Measurements from ENCODE around the gene FAM184A.
"Not testable (repeated sequence)": the region's sequence is repeated elsewhere in the genome, so short reads cannot be mapped to it uniquely, and the experiment has no call there.

FAM184A gene

DNA sequence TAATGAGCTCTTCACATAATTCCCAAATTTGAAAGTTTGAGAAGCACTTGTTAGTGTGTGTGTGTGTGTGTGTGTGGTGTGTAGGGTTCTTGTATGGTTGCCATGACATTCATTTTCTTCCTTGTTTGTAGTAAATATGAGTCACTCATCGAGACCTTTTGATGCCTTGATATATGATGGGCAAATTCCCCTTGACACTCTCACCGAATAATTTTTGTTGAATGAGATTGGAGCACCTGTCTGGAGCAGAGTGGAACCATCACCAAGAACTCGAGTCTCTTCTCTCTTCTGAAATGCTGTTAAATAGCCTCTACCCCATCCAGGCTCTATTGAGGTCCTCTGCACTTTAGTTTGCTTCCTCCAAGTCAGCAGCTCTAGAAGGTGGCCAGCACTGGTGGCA, 29.6 kb upstream of the FAM184A start:
- no peak for DNase-seq
- in situ Hi-C loops (cut with MboI; ENCODE audit: low pct_unique_long_range_greater_than_20kb, low sequenced_read_pairs) = no loop called here

- no peak for DNase-seq
- in situ Hi-C loops (cut with MboI; ENCODE audit: low pct_unique_long_range_greater_than_20kb, low sequenced_read_pairs) = no loop called here
Measured at GRCh38 chr6:119105282-119105681, 26.8 kb upstream of the FAM184A start.

GRCh38 chr6:119102901-119103300, 24.4 kb upstream of the FAM184A start:
- in situ Hi-C loops (cut with MboI; ENCODE audit: low pct_unique_long_range_greater_than_20kb, low sequenced_read_pairs) = no loop called here

GRCh38 chr6:119100115-119100514, 21.7 kb upstream of the FAM184A start:
- DNase-seq = no peak
- in situ Hi-C loops (cut with MboI; ENCODE audit: low pct_unique_long_range_greater_than_20kb, low sequenced_read_pairs) = no loop called here

More at GRCh38 chr6:119102901-119103300, 24.4 kb upstream of the FAM184A start:
- DNase-seq = no peak

- in situ Hi-C loops (cut with MboI; ENCODE audit: low pct_unique_long_range_greater_than_20kb, low sequenced_read_pairs); DNase-seq: not testable (repeated sequence)
Measured at GRCh38 chr6:119097815-119098361, 19.4 kb upstream of the FAM184A start.

DNA sequence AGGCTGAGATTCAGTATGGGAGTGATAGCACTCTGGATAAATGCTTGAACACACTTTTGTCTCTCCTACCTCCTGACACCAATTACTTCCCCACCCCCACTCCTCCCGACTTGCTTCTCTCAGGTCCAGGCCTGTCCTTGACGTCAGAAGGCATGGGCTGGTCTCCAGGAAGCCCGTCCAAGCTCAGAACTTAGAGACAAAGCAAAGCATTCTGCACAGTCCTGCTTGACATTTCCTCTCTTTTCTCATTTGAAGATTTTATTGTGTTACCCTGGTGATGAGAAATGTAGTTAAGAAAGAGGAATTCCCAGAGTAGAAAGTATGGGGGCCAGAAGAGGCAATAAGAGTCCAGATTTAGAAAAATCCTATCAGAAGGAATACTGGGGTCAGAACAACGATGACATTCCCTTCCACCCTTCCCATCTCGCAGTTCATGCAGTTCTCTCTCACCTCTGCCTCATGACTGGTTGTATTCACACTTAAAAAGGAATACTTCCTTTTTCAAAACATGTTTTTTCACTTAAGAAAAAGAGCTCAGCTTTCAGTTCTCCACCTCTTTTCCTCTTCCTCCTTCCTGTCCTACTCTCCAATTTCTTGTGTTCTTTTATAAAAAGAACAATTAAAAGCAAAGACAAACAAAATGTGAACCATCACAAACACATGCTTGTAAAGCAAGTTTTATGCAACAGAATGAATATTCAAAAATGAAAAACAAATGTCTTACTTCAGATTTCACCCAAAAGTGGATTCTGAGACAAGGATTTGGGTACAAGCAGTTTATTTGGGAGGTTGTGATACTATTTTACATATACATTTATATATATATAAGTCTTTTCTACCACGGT, 18.5 kb upstream of the FAM184A start:
- DNase-seq = no peak
- in situ Hi-C loops (cut with MboI; ENCODE audit: low pct_unique_long_range_greater_than_20kb, low sequenced_read_pairs) = no loop called here

DNA sequence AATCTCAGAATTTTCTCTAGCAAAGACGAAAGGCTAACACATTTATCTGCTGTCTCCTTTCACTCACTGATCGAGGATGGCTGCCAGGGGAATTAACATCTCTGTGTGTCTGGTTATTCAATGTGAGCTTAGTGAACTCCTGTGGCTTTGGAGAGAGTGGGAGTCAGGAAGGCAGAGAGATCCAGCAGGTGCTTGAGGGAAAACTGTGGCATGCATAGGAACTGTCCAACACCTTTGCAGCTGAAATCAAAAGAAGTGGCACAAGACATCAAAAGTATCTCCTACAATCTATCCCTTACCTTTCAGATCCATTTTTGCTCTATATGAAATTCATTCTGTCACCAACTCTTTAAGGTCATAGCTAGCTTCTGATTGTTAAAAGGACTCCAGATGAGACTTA, 11.8 kb upstream of the FAM184A start:
- no peak for DNase-seq
- in situ Hi-C loops (cut with MboI; ENCODE audit: low pct_unique_long_range_greater_than_20kb, low sequenced_read_pairs) = no loop called here

DNA sequence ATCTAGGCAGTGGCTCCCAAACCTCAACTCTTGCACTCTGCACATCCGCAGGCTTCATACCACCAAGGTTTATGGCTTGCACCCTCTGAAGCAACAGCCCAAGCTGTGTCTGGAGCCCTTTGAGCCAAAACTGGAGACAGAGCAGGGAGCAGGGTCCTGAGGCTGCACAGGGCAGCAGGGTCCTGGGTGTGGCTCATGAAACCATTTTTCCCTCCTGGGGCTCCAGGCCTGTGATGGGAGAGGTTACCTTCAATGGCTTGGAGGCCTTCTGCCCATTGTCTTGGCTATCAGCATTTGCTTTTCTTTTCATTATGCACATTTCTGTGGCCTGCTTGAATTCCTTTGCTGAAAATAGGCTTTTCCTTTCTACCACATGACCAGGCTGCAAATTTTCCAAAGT, 6.3 kb upstream of the FAM184A start:
- in situ Hi-C loops (cut with MboI; ENCODE audit: low pct_unique_long_range_greater_than_20kb, low sequenced_read_pairs) = no loop called here
- DNase-seq = no peak

DNA sequence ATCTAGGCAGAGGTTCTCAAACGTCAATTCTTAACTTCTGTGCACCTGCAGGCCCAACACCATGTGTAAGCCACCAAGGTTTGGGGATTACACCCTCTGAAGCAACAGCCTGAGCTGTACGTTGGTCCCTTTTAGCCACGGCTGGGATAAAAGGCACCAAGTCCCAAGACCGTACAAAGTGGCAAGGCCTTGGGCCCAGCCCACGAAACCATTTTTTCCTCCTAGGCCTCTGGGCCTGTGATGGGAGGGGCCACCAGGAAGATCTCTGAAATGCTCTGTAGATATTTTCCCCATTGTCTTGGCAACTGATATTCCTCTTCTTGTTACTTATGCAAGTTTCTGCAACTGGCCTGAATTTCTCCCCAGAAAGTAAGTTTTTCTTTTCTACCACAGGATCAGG, 4.5 kb upstream of the FAM184A start:
- no peak for DNase-seq
- in situ Hi-C loops (cut with MboI; ENCODE audit: low pct_unique_long_range_greater_than_20kb, low sequenced_read_pairs) = no loop called here

- no peak for DNase-seq
- in situ Hi-C loops (cut with MboI; ENCODE audit: low pct_unique_long_range_greater_than_20kb, low sequenced_read_pairs) = no loop called here
Measured at GRCh38 chr6:119079283-119079809, 882 bp upstream of the FAM184A start.

- in situ Hi-C loops (cut with MboI; ENCODE audit: low pct_unique_long_range_greater_than_20kb, low sequenced_read_pairs) = no loop called here
- peak; percentile 68 for DNase-seq
Measured at GRCh38 chr6:119077643-119078375, 655 bp downstream of the FAM184A start.

DNA sequence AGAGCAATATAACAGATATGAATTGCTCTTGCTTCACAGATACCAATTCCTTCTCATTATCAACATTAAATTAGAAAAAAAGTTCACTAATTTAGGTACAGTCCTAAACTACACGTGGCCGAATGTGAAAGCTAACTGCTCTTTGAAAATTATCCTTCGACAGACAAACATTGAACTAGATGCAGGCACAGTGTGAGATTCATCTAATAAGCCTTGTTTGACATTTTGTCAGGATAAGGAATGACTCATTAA, 1.1 kb downstream of the FAM184A start:
- in situ Hi-C loops (cut with MboI; ENCODE audit: low pct_unique_long_range_greater_than_20kb, low sequenced_read_pairs) = no loop called here
- DNase-seq = no peak

DNA sequence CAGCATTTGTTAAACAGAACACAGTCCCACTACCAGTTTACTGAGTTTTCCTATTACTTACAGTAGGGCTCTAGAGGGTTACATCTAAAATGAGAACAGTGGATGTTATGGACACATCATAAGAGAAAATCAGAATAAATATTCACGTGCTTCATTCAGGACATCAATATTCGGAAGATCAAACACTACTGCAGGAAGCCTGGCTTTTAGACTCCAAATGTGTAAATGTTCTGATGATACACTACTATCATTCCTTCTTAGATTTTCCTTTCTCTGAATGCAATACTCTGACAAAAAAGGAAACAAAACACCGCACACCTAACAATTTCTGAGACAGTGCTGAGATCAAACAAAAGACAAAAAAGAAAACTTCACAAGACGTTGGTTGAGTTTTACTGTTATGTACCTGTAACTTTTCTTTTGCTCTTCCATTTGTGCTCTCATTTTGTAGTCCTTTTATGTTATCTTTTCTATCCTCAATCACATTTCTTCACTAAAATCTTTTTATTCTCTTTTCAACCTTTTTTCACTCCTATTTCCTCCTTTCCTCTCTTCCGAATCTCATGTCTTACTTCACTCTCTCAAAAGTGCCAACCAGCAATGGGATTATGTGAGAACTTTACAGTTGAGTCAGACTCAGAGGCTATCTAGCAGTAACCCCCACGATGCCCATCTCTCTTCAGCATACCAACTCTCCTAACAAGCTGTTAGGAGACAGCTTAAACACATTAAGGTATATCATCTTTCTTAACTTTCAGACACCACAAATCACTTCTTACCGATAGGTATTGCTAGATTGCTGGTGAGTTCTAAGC, 1.7 kb downstream of the FAM184A start:
- in situ Hi-C loops (cut with MboI; ENCODE audit: low pct_unique_long_range_greater_than_20kb, low sequenced_read_pairs) = no loop called here

DNA sequence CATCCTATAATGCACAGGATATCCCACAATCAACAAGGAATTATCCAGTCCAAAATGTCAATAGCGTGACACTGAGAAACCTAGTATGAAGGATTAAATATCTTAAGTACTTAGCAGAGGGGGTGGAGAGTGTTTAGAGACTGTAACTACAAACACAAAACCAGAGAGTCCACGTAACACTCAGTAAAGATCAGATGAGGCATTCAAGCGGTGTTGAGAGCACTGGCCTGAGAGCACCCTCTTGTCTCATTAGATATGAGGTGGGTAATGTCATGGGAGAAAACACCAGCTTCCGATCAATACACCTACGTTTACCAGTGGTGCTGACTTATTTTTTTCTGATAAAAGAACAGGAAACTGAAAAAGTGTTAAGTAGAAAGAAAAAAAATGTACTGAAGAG, 2.3 kb downstream of the FAM184A start:
- no peak for DNase-seq
- in situ Hi-C loops (cut with MboI; ENCODE audit: low pct_unique_long_range_greater_than_20kb, low sequenced_read_pairs) = no loop called here

More for the DNA sequence above, 1.7 kb downstream of the FAM184A start:
- no peak for DNase-seq

GRCh38 chr6:119075200-119075981, 3.1 kb downstream of the FAM184A start:
- DNase-seq = no peak
- in situ Hi-C loops (cut with MboI; ENCODE audit: low pct_unique_long_range_greater_than_20kb, low sequenced_read_pairs) = no loop called here

- in situ Hi-C loops (cut with MboI; ENCODE audit: low pct_unique_long_range_greater_than_20kb, low sequenced_read_pairs) = no loop called here
Measured at GRCh38 chr6:119073307-119074051, 5.0 kb downstream of the FAM184A start.

GRCh38 chr6:119071576-119071975, 6.9 kb downstream of the FAM184A start:
- in situ Hi-C loops (cut with MboI; ENCODE audit: low pct_unique_long_range_greater_than_20kb, low sequenced_read_pairs) = no loop called here
- no peak for DNase-seq

More at GRCh38 chr6:119073307-119074051, 5.0 kb downstream of the FAM184A start:
- DNase-seq = no peak

- in situ Hi-C loops (cut with MboI; ENCODE audit: low pct_unique_long_range_greater_than_20kb, low sequenced_read_pairs) = no loop called here
- no peak for DNase-seq
Measured at GRCh38 chr6:119067091-119067490, 11.4 kb downstream of the FAM184A start.

All from KBM-7 (cell line).